Tibial nerve (tissue), 4 donors: ENCODE results near the gene SNX8.

ENCODE experiments used
- CTCF ChIP-seq, 5 experiments: fragments of 200-600 bp in 3 of 5; fragments of 450-650 bp in 2 of 5; sonication (generic) in 3 of 5; IDR thresholded peaks; one replicate each; pipeline ENCODE4 v1.5.1; 2016 to 2019; ENCODE audit warnings: antibody characterized with exemption in 5 of 5, mild to moderate bottlenecking in 3 of 5, moderate library complexity in 2 of 5
- EP300 ChIP-seq, 2 donors: sonication (generic); formaldehyde crosslinking; IDR thresholded peaks; one replicate each; pipeline ENCODE4 v1.6.1; 2017; ENCODE audit warnings: antibody characterized with exemption in 2 of 2, mild to moderate bottlenecking in 1 of 2
- POLR2A ChIP-seq, 2 donors: fragments of 450-650 bp; IDR thresholded peaks; one replicate each; pipeline ENCODE4 v1.6.1; 2017; ENCODE audit warnings: antibody characterized with exemption in 2 of 2, mild to moderate bottlenecking in 2 of 2, moderate library complexity in 2 of 2

- TF ChIP-seq CTCF (IDR thresholded peaks at IDR 0.05) (no peak), POLR2A (IDR thresholded peaks at IDR 0.05) (no peak), EP300 (IDR thresholded peaks at IDR 0.05) (no peak)
Measured at GRCh38 chr7:2279896-2280295, 34.3 kb downstream of the SNX8 start.
